Neuronal stem cell (in vitro differentiated cells): Measurements from ENCODE around the gene TBRG4.
"Not testable (repeated sequence)": the region's sequence is repeated elsewhere in the genome, so short reads cannot be mapped to it uniquely, and the experiment has no call there.

Experiments used
- DNase-seq: peaks from one replicate; pipeline ENCODE4 v3.0.0-alpha.2; 2013; ENCODE audit warnings: low spot score
- H2AFZ ChIP-seq: one replicate; pipeline ENCODE4 v1.6.1; 2013; ENCODE audit warnings: mild to moderate bottlenecking, low read length, inconsistent platforms
- H2AK5ac ChIP-seq: 2 replicates; pipeline ENCODE4 v1.6.1; 2013; ENCODE audit warnings: low read depth, mild to moderate bottlenecking, inconsistent platforms, low read length, moderate library complexity, mixed read lengths
- H2BK120ac ChIP-seq: 2 replicates; pipeline ENCODE4 v1.6.1; 2013; ENCODE audit warnings: low read depth, mild to moderate bottlenecking, inconsistent platforms, low read length, moderate library complexity, mixed read lengths
- H2BK12ac ChIP-seq: one replicate; pipeline ENCODE4 v1.6.1; 2013; ENCODE audit warnings: low read length, inconsistent platforms
- H2BK15ac ChIP-seq: 2 replicates; pipeline ENCODE4 v1.6.1; 2013; ENCODE audit warnings: mild to moderate bottlenecking, low read length, inconsistent platforms, mixed read lengths
- H2BK5ac ChIP-seq: one replicate; pipeline ENCODE4 v1.6.1; 2013; ENCODE audit warnings: inconsistent platforms, mild to moderate bottlenecking, low read length, moderate library complexity
- H3K14ac ChIP-seq: one replicate; pipeline ENCODE4 v1.6.1; 2013; ENCODE audit warnings: low read length, inconsistent platforms
- H3K18ac ChIP-seq: 2 replicates; pipeline ENCODE4 v1.6.1; 2013; ENCODE audit warnings: low read length, inconsistent platforms
- H3K23ac ChIP-seq: 2 replicates; pipeline ENCODE4 v1.6.1; 2013; ENCODE audit warnings: low read depth, mild to moderate bottlenecking, mixed read lengths, low read length, inconsistent platforms; ENCODE audit not compliant: poor library complexity
- H3K27ac ChIP-seq: replicated peaks from 3 replicates; pipeline ENCODE4 v1.5.1; 2013; ENCODE audit warnings: low read length, inconsistent platforms
- H3K27me3 ChIP-seq, 3 experiments: 2 replicates each; pipeline ENCODE4 v1.6.1; 2013; ENCODE audit warnings: low read length in 3 of 3, mild to moderate bottlenecking in 2 of 3, inconsistent platforms in 1 of 3, low read depth in 1 of 3, mixed read lengths in 1 of 3, moderate library complexity in 1 of 3; ENCODE audit not compliant: control insufficient read depth in 3 of 3, insufficient read depth in 3 of 3
- H3K36me3 ChIP-seq, 2 donors: replicated peaks in 1 of 2; 2 replicates each; pipeline ENCODE4 v1.6.1; 2013; ENCODE audit warnings: low read length in 2 of 2; ENCODE audit not compliant: control insufficient read depth in 2 of 2, insufficient read depth in 2 of 2
- H3K4ac ChIP-seq: 2 replicates; pipeline ENCODE4 v1.6.1; 2013; ENCODE audit warnings: inconsistent platforms, mild to moderate bottlenecking, low read length, moderate library complexity
- H3K4me1 ChIP-seq, 2 donors: 1 replicate in 1 of 2; 2 replicates in 1 of 2; pipeline ENCODE4 v1.6.1; 2013; ENCODE audit warnings: low read length in 2 of 2, low read depth in 1 of 2; ENCODE audit not compliant: control insufficient read depth in 2 of 2, insufficient read depth in 1 of 2
- H3K4me2 ChIP-seq: one replicate; pipeline ENCODE4 v1.6.1; 2013; ENCODE audit warnings: mild to moderate bottlenecking, low read length, inconsistent platforms; ENCODE audit not compliant: insufficient read depth, poor library complexity, severe bottlenecking
- H3K4me3 ChIP-seq, 2 donors: 2 replicates each; pipeline ENCODE4 v1.5.1; 2013; ENCODE audit warnings: low read length in 2 of 2, mild to moderate bottlenecking in 2 of 2, inconsistent platforms in 1 of 2, moderate library complexity in 1 of 2
- H3K79me1 ChIP-seq: one replicate; pipeline ENCODE4 v1.6.1; 2013; ENCODE audit warnings: low read depth, mild to moderate bottlenecking, inconsistent platforms, low read length, moderate library complexity
- H3K9ac ChIP-seq: one replicate; pipeline ENCODE4 v1.6.1; 2013; ENCODE audit warnings: mild to moderate bottlenecking, low read depth, low read length, inconsistent platforms; ENCODE audit not compliant: poor library complexity
- H3K9me3 ChIP-seq, 2 donors: replicated peaks in 1 of 2; 2 replicates each; pipeline versions ENCODE3 to v1.6.1; 2013; ENCODE audit warnings: low read length in 2 of 2, mild to moderate bottlenecking in 2 of 2, inconsistent platforms in 1 of 2, low read depth in 1 of 2, mixed read lengths in 1 of 2, moderate library complexity in 1 of 2; ENCODE audit not compliant: control insufficient read depth in 2 of 2, insufficient read depth in 1 of 2
- H4K8ac ChIP-seq: one replicate; pipeline ENCODE4 v1.6.1; 2013; ENCODE audit warnings: low read depth, mild to moderate bottlenecking, inconsistent platforms, low read length, moderate library complexity
- H4K91ac ChIP-seq: one replicate; pipeline ENCODE4 v1.6.1; 2013; ENCODE audit warnings: low read length, low read depth, mild to moderate bottlenecking, inconsistent platforms; ENCODE audit not compliant: poor library complexity
- WGBS, 2 donors: extraction: QIAGEN DNeasy Blood & Tissue Kit; methylation state at CpG; one replicate each; pipeline ENCODE4 v1.1.7; 2013; ENCODE audit warnings: missing lambda C conversion rate in 2 of 2, mixed read lengths in 1 of 2; ENCODE audit not compliant: insufficient read length in 2 of 2, insufficient replicate concordance in 1 of 2; ENCODE audit errors: extremely low coverage in 2 of 2; 5-methylcytosine and 5-hydroxymethylcytosine counted together

The TBRG4 gene

DNA sequence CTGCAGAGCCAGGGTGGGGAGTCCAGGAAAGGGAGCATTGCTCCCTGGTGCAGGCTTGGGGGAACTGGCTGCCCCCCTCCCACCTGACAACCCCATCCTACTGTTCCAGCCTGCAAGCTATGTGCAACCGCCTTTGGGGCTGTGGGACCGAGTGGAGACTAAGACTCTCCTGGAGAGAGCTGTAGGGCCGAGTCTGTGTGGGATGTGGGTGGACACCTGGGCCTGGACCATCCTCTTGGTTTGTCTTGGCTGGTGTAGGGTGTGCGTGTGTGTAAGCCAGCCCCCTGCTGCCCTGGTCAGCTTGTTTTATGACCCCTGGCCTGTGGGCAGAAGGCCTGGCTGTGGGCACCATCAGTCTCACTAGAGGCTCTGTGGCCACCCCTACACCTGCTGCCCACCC lies 44.4 kb upstream of the TBRG4 start:
- H3K27me3 ChIP-seq: peaks cover 3 to 51% (median 27%) of the 10 kb centered on the region in 3 experiments
- H3K23ac ChIP-seq: peak overlapping the region; percentile 46
- H2BK15ac ChIP-seq: no peak overlapping the region
- no peaks in the 10 kb centered on the region for H3K36me3 ChIP-seq
- H2AFZ ChIP-seq: no peak overlapping the region
- no peak overlapping the region for H3K9ac ChIP-seq
- no peak for DNase-seq
- peaks cover 0 to 3% of the 10 kb centered on the region in 2 donors for H3K4me1 ChIP-seq
- peaks cover 1% of the 10 kb centered on the region for H3K79me1 ChIP-seq
- no peak overlapping the region for H3K4ac ChIP-seq
- no CpG with 5 or more reads among the region's 4 CpGs for WGBS, 2 donors
- H3K27ac ChIP-seq: no peak overlapping the region
- H2BK120ac ChIP-seq: no peak overlapping the region
- H3K18ac ChIP-seq: no peak overlapping the region
- H3K4me2 ChIP-seq: no peak overlapping the region
- no peak overlapping the region for H4K8ac ChIP-seq
- peak overlapping the region; percentile 82 for H2AK5ac ChIP-seq
- no peak overlapping the region for H3K4me3 ChIP-seq
- H2BK5ac ChIP-seq: no peak overlapping the region
- H3K9me3 ChIP-seq: peaks cover 0 to 4% of the 10 kb centered on the region in 2 donors
- H4K91ac ChIP-seq: peak overlapping the region; percentile 57
- no peak overlapping the region for H3K14ac ChIP-seq
- H2BK12ac ChIP-seq: no peak overlapping the region

- no peak overlapping the region for H2BK120ac ChIP-seq
- H3K27ac ChIP-seq: no peak overlapping the region
- H3K23ac ChIP-seq: no peak overlapping the region
- no CpG with 5 or more reads among the region's 9 CpGs for WGBS, 2 donors
- H2BK12ac ChIP-seq: no peak overlapping the region
- no peak overlapping the region for H3K14ac ChIP-seq
- no peak overlapping the region for H2AFZ ChIP-seq
- H3K9me3 ChIP-seq: peaks cover 0 to 4% of the 10 kb centered on the region in 2 donors
- H2AK5ac ChIP-seq: peak overlapping the region; percentile 82
- H3K36me3 ChIP-seq: no peaks in the 10 kb centered on the region
- H3K4ac ChIP-seq: no peak overlapping the region
- no peak overlapping the region for H3K4me2 ChIP-seq
- H4K8ac ChIP-seq: no peak overlapping the region
- no peak overlapping the region for H2BK5ac ChIP-seq
- no peak overlapping the region for H3K4me3 ChIP-seq
- H4K91ac ChIP-seq: no peak overlapping the region
- peaks cover 3 to 46% (median 27%) of the 10 kb centered on the region in 3 experiments for H3K27me3 ChIP-seq
- peak overlapping the region; percentile 40 for H3K18ac ChIP-seq
- H3K9ac ChIP-seq: no peak overlapping the region
- H3K4me1 ChIP-seq: peaks cover 0 to 3% of the 10 kb centered on the region in 2 donors
- DNase-seq: no peak
- H2BK15ac ChIP-seq: no peak overlapping the region
- H3K79me1 ChIP-seq: peaks cover 1% of the 10 kb centered on the region
Measured at GRCh38 chr7:45155357-45155900, 43.9 kb upstream of the TBRG4 start.

GRCh38 chr7:45153861-45154260 lies 42.4 kb upstream of the TBRG4 start:
- not testable (repeated sequence) for H2BK5ac ChIP-seq

DNA sequence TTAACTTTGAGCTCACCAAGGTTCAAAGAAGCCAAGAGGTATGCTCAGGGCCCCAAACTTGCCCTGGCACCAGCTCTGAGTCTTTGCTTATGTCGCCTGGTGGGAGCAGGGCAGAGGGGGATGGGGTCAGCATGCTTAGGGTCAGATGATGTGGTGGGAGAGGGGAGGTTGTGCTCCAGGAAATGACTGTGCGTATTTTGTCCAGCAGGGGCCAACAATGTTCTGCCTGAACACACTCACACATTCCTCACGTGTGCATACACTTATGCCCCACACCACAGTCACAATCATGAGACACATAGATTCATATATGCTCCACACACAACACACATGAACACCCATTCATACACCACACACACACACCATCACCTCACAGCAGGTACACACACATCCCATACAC lies 41.7 kb upstream of the TBRG4 start:
- Histone ChIP-seq H4K91ac (no peak overlapping the region), H2BK120ac (no peak overlapping the region), H3K4me3 (peak overlapping the region in 1 of 2 donors; percentile 45), H2BK12ac (no peak overlapping the region), H3K79me1 (peaks cover 1% of the 10 kb centered on the region), H3K4me1 (peaks cover 0 to 3% of the 10 kb centered on the region in 2 donors), H3K4me2 (no peak overlapping the region), H3K14ac (no peak overlapping the region), H3K4ac (no peak overlapping the region), H2AFZ (no peak overlapping the region), H3K9me3 (peaks cover 0 to 2% of the 10 kb centered on the region in 2 donors), H3K23ac (peak overlapping the region; percentile 43), H2BK5ac (no peak overlapping the region), H2AK5ac (no peak overlapping the region), H2BK15ac (no peak overlapping the region), H3K27ac (no peak overlapping the region), H3K36me3 (no peaks in the 10 kb centered on the region), H4K8ac (no peak overlapping the region), H3K27me3 (peaks cover 3 to 30% (median 16%) of the 10 kb centered on the region in 3 experiments), H3K18ac (no peak overlapping the region), H3K9ac (peak overlapping the region; percentile 30)
- no CpG with 5 or more reads among the region's 3 CpGs for WGBS, 2 donors
- no peak for DNase-seq

More at GRCh38 chr7:45153861-45154260, 42.4 kb upstream of the TBRG4 start:
- H3K9ac ChIP-seq, H3K14ac ChIP-seq, H2BK12ac ChIP-seq, H3K4ac ChIP-seq, H2BK15ac ChIP-seq, H3K36me3 ChIP-seq, H2AK5ac ChIP-seq, H3K9me3 ChIP-seq, DNase-seq, H4K91ac ChIP-seq, H3K23ac ChIP-seq, H4K8ac ChIP-seq, H2AFZ ChIP-seq, H3K4me2 ChIP-seq, H3K18ac ChIP-seq, H3K4me3 ChIP-seq, H2BK120ac ChIP-seq, H3K79me1 ChIP-seq, H3K4me1 ChIP-seq, H3K27ac ChIP-seq: not testable (repeated sequence)
- WGBS, 2 donors: no CpG with 5 or more reads among the region's 8 CpGs
- peaks cover 3 to 33% (median 22%) of the 10 kb centered on the region in 3 experiments for H3K27me3 ChIP-seq
